GM13976 (cell line): Measurements from ENCODE around the gene ENAH.

ENCODE experiments used
- DNase-seq: peaks from one replicate; pipeline ENCODE4 v3.0.0; 2012; ENCODE audit warnings: low spot score
- CTCF ChIP-seq: IDR thresholded peaks from 2 replicates; pipeline ENCODE4 v1.5.1; 2012; ENCODE audit warnings: borderline replicate concordance, mild to moderate bottlenecking; ENCODE audit not compliant: insufficient read depth; ENCODE audit errors: extremely low read depth, missing control alignments, control extremely low read depth
- in situ Hi-C: fragments of 300-500 bp; cut with MboI; formaldehyde crosslinking; loops from one replicate; pipeline ENCODE4 v1.12.0; 2022; ENCODE audit warnings: low sequenced_read_pairs, mixed read lengths, inconsistent platforms; ENCODE audit not compliant: unreplicated experiment

The ENAH gene

DNA sequence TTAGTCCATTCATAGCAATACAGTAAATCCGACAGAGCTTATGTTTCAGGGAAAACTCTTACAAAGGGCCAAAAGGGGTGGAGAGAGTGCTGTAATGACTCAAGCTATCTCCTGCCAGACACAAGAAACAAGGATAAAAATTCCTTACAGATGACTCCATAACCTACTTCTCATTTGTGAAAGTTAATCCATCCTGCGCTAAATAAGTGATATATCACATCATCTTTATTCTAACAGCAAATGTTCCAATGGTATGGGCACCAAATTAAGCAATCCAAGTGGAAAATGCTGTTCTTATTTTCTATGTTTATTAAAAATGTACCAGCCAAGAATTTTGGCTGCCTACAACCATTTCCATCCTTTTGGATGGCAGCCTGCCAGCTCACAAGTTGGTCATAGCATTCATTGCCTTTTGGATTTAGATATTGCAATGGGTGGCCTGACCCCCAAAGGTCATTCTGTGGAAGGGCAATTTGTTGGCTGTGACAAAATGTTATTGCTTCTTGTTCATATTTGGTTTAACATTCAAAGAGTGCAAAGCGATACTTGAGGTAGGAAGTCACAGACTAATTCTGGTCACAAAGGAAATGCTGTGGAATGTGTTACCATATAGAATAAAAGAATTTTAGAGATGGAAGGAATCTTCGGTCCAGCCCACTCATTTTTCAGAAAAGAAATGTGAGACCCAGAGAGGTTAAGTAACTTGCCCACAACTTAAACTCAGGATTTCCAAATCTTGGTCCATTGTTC, 2.8 kb upstream of the ENAH start:
- in situ Hi-C loops, result no loop called here
- no peak for DNase-seq
- TF ChIP-seq CTCF, result no peak

- in situ Hi-C loops, result no loop called here
- DNase-seq, result no peak
- TF ChIP-seq CTCF, result no peak
These were observed 2.0 kb upstream of the ENAH start for GRCh38 chr1:225654688-225655508.

DNA sequence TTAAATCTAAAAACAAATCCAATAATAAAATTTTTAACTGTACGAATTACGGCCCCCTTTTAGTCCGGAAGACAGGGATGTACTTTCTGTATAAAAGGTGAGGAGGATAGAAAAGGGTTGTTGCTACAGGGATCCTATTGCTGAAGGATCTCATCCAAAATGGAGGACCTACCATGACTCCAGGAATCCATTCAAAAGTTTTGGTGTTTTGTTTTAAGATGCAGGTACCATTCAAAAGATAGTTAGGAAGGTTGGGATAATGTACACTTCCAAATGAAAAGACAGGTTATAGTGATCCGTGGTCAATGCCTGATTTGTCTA, 1.3 kb upstream of the ENAH start:
- TF ChIP-seq CTCF, result no peak
- no peak for DNase-seq
- in situ Hi-C loops, result no loop called here

GRCh38 chr1:225653463-225654276, 747 bp upstream of the ENAH start:
- in situ Hi-C loops, result no loop called here
- no peak for TF ChIP-seq CTCF
- DNase-seq, result peak; percentile 58

- no peak for DNase-seq
- in situ Hi-C loops, result no loop called here
- no peak for TF ChIP-seq CTCF
These were observed 823 bp downstream of the ENAH start for GRCh38 chr1:225651872-225652728.
